Transverse colon (tissue), 4 donors: ENCODE measurements around the gene FZD10. TPM values are rescaled to one million over a fixed set of nuclear protein-coding genes. Genes with fewer than 3 reads are reported as not detected.

Experiments
- DNase-seq: peaks from one replicate; pipeline ENCODE4 v3.0.0-alpha.2; 2019
- H3K27ac ChIP-seq, 4 donors: fragments of 200-600 bp; sonication (generic); 2 replicates each; pipeline ENCODE4 v1.5.1; 2016 to 2018; ENCODE audit warnings: inconsistent platforms in 4 of 4
- H3K27me3 ChIP-seq: fragments of 200-600 bp; sonication (generic); 2 replicates; pipeline ENCODE4 v1.5.1; 2017; ENCODE audit warnings: inconsistent platforms
- H3K36me3 ChIP-seq, 4 donors: fragments of 200-600 bp; sonication (generic); 2 replicates each; pipeline ENCODE4 v1.5.1; 2017 to 2019; ENCODE audit warnings: inconsistent platforms in 4 of 4
- H3K4me1 ChIP-seq, 4 donors: fragments of 200-600 bp; sonication (generic); 2 replicates each; pipeline ENCODE4 v1.5.1; 2017 to 2020; ENCODE audit warnings: inconsistent platforms in 4 of 4
- H3K4me3 ChIP-seq, 4 donors: fragments of 200-600 bp; sonication (generic); 1 replicate in 1 of 4; 2 replicates in 3 of 4; pipeline versions ENCODE4 v1.5.1 to v1.6.1; 2017 to 2019; ENCODE audit warnings: inconsistent platforms in 4 of 4
- H3K9me3 ChIP-seq, 2 donors: fragments of 200-600 bp; sonication (generic); 2 replicates each; pipeline ENCODE4 v1.5.1; 2017 to 2019; ENCODE audit warnings: inconsistent platforms in 2 of 2
- CTCF ChIP-seq, 5 experiments: fragments of 200-600 bp in 3 of 5; fragments of 450-650 bp in 2 of 5; sonication (generic) in 3 of 5; IDR thresholded peaks; 1 replicate in 2 of 5; 2 replicates in 3 of 5; pipeline ENCODE4 v1.5.1; 2016 to 2017; ENCODE audit warnings: antibody characterized with exemption in 5 of 5, inconsistent platforms in 3 of 5, mild to moderate bottlenecking in 2 of 5, moderate library complexity in 1 of 5
- EP300 ChIP-seq: sonication (generic); formaldehyde crosslinking; IDR thresholded peaks from one replicate; pipeline ENCODE4 v1.6.1; 2017; ENCODE audit warnings: antibody characterized with exemption, low read depth
- POLR2A ChIP-seq: fragments of 450-650 bp; IDR thresholded peaks from one replicate; pipeline ENCODE4 v1.6.1; 2016; ENCODE audit warnings: antibody characterized with exemption, mild to moderate bottlenecking, moderate library complexity
- POLR2AphosphoS5 ChIP-seq, 3 donors: sonication (generic); formaldehyde crosslinking; IDR thresholded peaks; one replicate each; pipeline ENCODE4 v1.6.1; 2016; ENCODE audit warnings: antibody characterized with exemption in 3 of 3
- WGBS, 2 donors: methylation state at CpG; one replicate each; pipeline ENCODE4 v1.1.5; 2018; ENCODE audit warnings: low coverage in 1 of 2; 5-methylcytosine and 5-hydroxymethylcytosine counted together
- in situ Hi-C, 4 donors: fragments of 200-750 bp; cut with MboI; loops; one replicate each; pipeline versions ENCODE4 v1.15.0 to v1.15.1; 2017; ENCODE audit warnings: low sequenced_read_pairs in 3 of 4, low pct_ligation_motif_present in 1 of 4, low pct_unique_long_range_greater_than_20kb in 1 of 4
- intact Hi-C: fragments of 100-400 bp; cut with DNase I; formaldehyde crosslinking; loops from one replicate; pipeline ENCODE4 v1.15.1; 2023; ENCODE audit warnings: low total_unique reads
- total RNA-seq, 4 donors: library from RNA; depleted of rRNA; stranded (reverse); fragments of >200 nt; gene quantifications; one replicate each; pipeline ENCODE4 v1.1.0, GENCODE V29; 2016

The FZD10 gene
- total RNA-seq, 4 donors from 2014 or later, result 0.32 to 0.68 TPM; not detected in 2

- no peaks in the 10 kb centered on the region for H3K9me3 ChIP-seq
- intact Hi-C loops, result no loop called here
- no peak overlapping the region for H3K4me3 ChIP-seq
- no peak for DNase-seq
- no peaks in the 10 kb centered on the region for H3K27me3 ChIP-seq
- H3K36me3 ChIP-seq, result no peaks in the 10 kb centered on the region
- WGBS, 2 donors, result 72 to 80% methylated on average over 3 to 12 of the region's 12 CpGs
- TF ChIP-seq POLR2AphosphoS5 (IDR thresholded peaks at IDR 0.05) (no peak), EP300 (no peak), POLR2A (no peak), CTCF (IDR thresholded peaks at IDR 0.05) (no peak)
- in situ Hi-C loops, result no loop called here
- H3K27ac ChIP-seq, result no peak overlapping the region
- H3K4me1 ChIP-seq, result no peaks in the 10 kb centered on the region
These were observed 42.3 kb downstream of the FZD10 start for GRCh38 chr12:130204541-130204953.

- H3K4me1 ChIP-seq, result no peaks in the 10 kb centered on the region
- H3K36me3 ChIP-seq, result no peaks in the 10 kb centered on the region
- no peaks in the 10 kb centered on the region for H3K9me3 ChIP-seq
- H3K27ac ChIP-seq, result no peak overlapping the region
- H3K4me3 ChIP-seq, result no peak overlapping the region
- in situ Hi-C loops, result no loop called here
- intact Hi-C loops, result no loop called here
- WGBS, 2 donors, result 54% methylated on average over 6 of the region's 6 CpGs; no CpG with 5 or more reads in 1 of the 2 donors
- no peaks in the 10 kb centered on the region for H3K27me3 ChIP-seq
- no peak for DNase-seq
- TF ChIP-seq EP300, result no peak
These were observed 43.2 kb downstream of the FZD10 start for GRCh38 chr12:130205495-130205894.

- Histone ChIP-seq H3K4me1 (no peaks in the 10 kb centered on the region), H3K27ac (no peak overlapping the region), H3K27me3 (peaks cover 4% of the 10 kb centered on the region), H3K9me3 (no peaks in the 10 kb centered on the region), H3K4me3 (no peak overlapping the region), H3K36me3 (no peaks in the 10 kb centered on the region)
- intact Hi-C loops, result no loop called here
- in situ Hi-C loops, result no loop called here
- no peak for DNase-seq
- 43 to 58% methylated on average over 8 to 9 of the region's 9 CpGs for WGBS, 2 donors
- no peak for TF ChIP-seq POLR2AphosphoS5 (IDR thresholded peaks at IDR 0.05)
- no peak for TF ChIP-seq POLR2A
- no peak for TF ChIP-seq CTCF (IDR thresholded peaks at IDR 0.05)
- TF ChIP-seq EP300, result no peak
These were observed 50.2 kb downstream of the FZD10 start for GRCh38 chr12:130212384-130212989.

DNA sequence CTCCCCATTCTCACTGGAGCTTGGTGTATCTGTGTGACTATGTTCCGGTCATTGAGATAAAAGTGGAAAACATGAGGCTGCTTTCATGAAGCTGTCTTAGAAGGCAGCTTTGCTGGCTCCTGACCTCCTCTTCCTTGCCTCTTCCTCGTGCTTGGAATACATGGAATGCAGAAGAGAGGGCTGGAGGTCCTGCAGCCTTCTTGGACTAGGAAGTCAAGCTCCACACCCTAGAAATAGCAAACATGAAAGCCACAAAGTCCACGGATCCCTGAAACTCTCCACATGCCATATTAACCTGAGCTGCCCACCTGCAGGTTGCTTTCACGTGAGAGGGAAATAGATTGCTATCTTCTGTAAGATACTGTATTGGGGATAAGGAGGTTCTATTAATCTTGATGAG, 51.0 kb downstream of the FZD10 start:
- Histone ChIP-seq H3K4me3 (no peak overlapping the region), H3K27me3 (peaks cover 4% of the 10 kb centered on the region), H3K27ac (no peak overlapping the region), H3K9me3 (no peaks in the 10 kb centered on the region), H3K4me1 (no peaks in the 10 kb centered on the region), H3K36me3 (no peaks in the 10 kb centered on the region)
- in situ Hi-C loops, result no loop called here
- DNase-seq, result no peak
- intact Hi-C loops, result no loop called here
- WGBS, 2 donors, result 80% methylated on average over 4 of the region's 4 CpGs; no CpG with 5 or more reads in 1 of the 2 donors
- TF ChIP-seq POLR2AphosphoS5 (IDR thresholded peaks at IDR 0.05) (no peak), EP300 (no peak), CTCF (IDR thresholded peaks at IDR 0.05) (no peak), POLR2A (no peak)
